Caco-2 (cell line): ENCODE data around the gene CTNNA2. TPM values are rescaled to one million over a fixed set of nuclear protein-coding genes. Genes with fewer than 3 reads are reported as not detected.

Experiments used
- BruUV-seq: library from RNA; stranded (reverse); fragments of 400-500 nt; replicated peaks from 2 replicates; lab custom pipeline; 2021; lab: Mats Ljungman, UMichigan
- CTCF ChIA-PET: fragments of 300-600 bp; sonication (Branson Sonifier 250); formaldehyde crosslinking; loops from one replicate; lab custom pipeline; 2022; ENCODE audit warnings: antibody characterized with exemption; lab: Charles Lee
- POLR2A ChIA-PET: fragments of 300-600 bp; sonication (Branson Sonifier 250); formaldehyde crosslinking; loops from one replicate; lab custom pipeline; 2022; ENCODE audit warnings: antibody characterized with exemption; lab: Charles Lee
- DNase-seq, 2 experiments: peaks; one replicate each; pipeline versions ENCODE4 v3.0.0 to v3.0.0-alpha.2; 2020 to 2022
- H3K27me3 ChIP-seq: replicated peaks from 2 replicates; pipeline ENCODE4 v1.6.0; 2011; ENCODE audit warnings: low read length; ENCODE audit not compliant: control insufficient read depth, insufficient read depth
- H3K36me3 ChIP-seq: 2 replicates; pipeline ENCODE4 v1.5.1; 2011; ENCODE audit warnings: low read length; ENCODE audit not compliant: control insufficient read depth, insufficient read depth
- H3K4me1 ChIP-seq: fragments of 250-450 bp; sonication (Bioruptor Pico); 2 replicates; pipeline ENCODE4 v1.5.1; 2020; ENCODE audit warnings: mild to moderate bottlenecking
- H3K4me3 ChIP-seq: 2 replicates; pipeline ENCODE4 v1.5.1; 2011; ENCODE audit warnings: low read depth, mild to moderate bottlenecking, control low read depth, low read length
- H3K9me3 ChIP-seq: fragments of 250-450 bp; sonication (Bioruptor Pico); 2 replicates; pipeline ENCODE4 v1.5.1; 2020; ENCODE audit warnings: mild to moderate bottlenecking, moderate library complexity
- H3K27ac Mint-ChIP-seq: one replicate; pipeline ENCODE4 v1.8.0; 2022; ENCODE audit warnings: mixed read lengths; ENCODE audit not compliant: unreplicated experiment
- H3K27me3 Mint-ChIP-seq: one replicate; pipeline ENCODE4 v1.8.0; 2022; ENCODE audit warnings: mixed read lengths; ENCODE audit not compliant: insufficient read depth, unreplicated experiment
- H3K36me3 Mint-ChIP-seq: one replicate; pipeline ENCODE4 v1.8.0; 2022; ENCODE audit warnings: mild to moderate bottlenecking, mixed read lengths; ENCODE audit not compliant: insufficient read depth, unreplicated experiment
- H3K4me1 Mint-ChIP-seq: one replicate; pipeline ENCODE4 v1.8.0; 2022; ENCODE audit warnings: low read depth, mixed read lengths; ENCODE audit not compliant: unreplicated experiment
- H3K4me3 Mint-ChIP-seq: one replicate; pipeline ENCODE4 v1.8.0; 2022; ENCODE audit warnings: mild to moderate bottlenecking, moderate library complexity, mixed read lengths; ENCODE audit not compliant: unreplicated experiment
- H3K9me3 Mint-ChIP-seq: one replicate; pipeline ENCODE4 v1.8.0; 2022; ENCODE audit warnings: mixed read lengths; ENCODE audit not compliant: unreplicated experiment
- CTCF ChIP-seq, 2 experiments: fragments of 200-600 bp in 1 of 2; IDR thresholded peaks; 1 replicate in 1 of 2; 2 replicates in 1 of 2; pipeline versions ENCODE4 v1.5.1 to v1.8.0; 2011 to 2022; ENCODE audit warnings: antibody characterized with exemption in 1 of 2, control low read depth in 1 of 2, inconsistent platforms in 1 of 2, low read depth in 1 of 2, low read length in 1 of 2, mild to moderate bottlenecking in 1 of 2, moderate library complexity in 1 of 2; ENCODE audit not compliant: insufficient read depth in 1 of 2, severe bottlenecking in 1 of 2, unreplicated experiment in 1 of 2
- intact Hi-C: fragments of 100-400 bp; cut with micrococcal nuclease; formaldehyde crosslinking; loops from one replicate; pipeline ENCODE4 v1.10.0; 2022; ENCODE audit not compliant: unreplicated experiment
- total RNA-seq: library from RNA; stranded (reverse); gene quantifications from 2 replicates; pipeline ENCODE4 v1.2.3, GENCODE V29; 2022

CTNNA2 gene
- total RNA-seq, 1 experiment from 2014 or later, result not detected

- Histone ChIP-seq H3K36me3 (no peaks in the 10 kb centered on the region), H3K27me3 (no peaks in the 10 kb centered on the region), H3K9me3 (no peaks in the 10 kb centered on the region), H3K4me3 (no peak overlapping the region), H3K4me1 (no peaks in the 10 kb centered on the region)
- POLR2A ChIA-PET, result no interaction called here
- CTCF ChIA-PET, result no interaction called here
- H3K4me1 Mint-ChIP-seq, result no peaks in the 10 kb centered on the region
- intact Hi-C loops, result no loop called here
- no peak overlapping the region for H3K27ac Mint-ChIP-seq
- no peak for TF ChIP-seq CTCF (IDR thresholded peaks at IDR 0.05; ENCODE audit: insufficient read depth in 1 of 2, low read depth in 1 of 2, low read length in 1 of 2, severe bottlenecking in 1 of 2, unreplicated experiment in 1 of 2)
- DNase-seq, result no peak
- H3K9me3 Mint-ChIP-seq, result no peaks in the 10 kb centered on the region
- no peaks in the 10 kb centered on the region for H3K36me3 Mint-ChIP-seq
- no peak overlapping the region for H3K4me3 Mint-ChIP-seq
- no TSS peak for BruUV-seq
- peaks cover 15% of the 10 kb centered on the region for H3K27me3 Mint-ChIP-seq
Measured at GRCh38 chr2:80489717-80490116, 976.9 kb downstream of the CTNNA2 start.

- intact Hi-C loops, result no loop called here
- ChIA-PET CTCF (no interaction called here), POLR2A (no interaction called here)
- BruUV-seq, result no TSS peak
- no peaks in the 10 kb centered on the region for H3K36me3 Mint-ChIP-seq
- DNase-seq, result no peak
- no peaks in the 10 kb centered on the region for H3K36me3 ChIP-seq
- H3K4me3 Mint-ChIP-seq, result no peak overlapping the region
- H3K4me3 ChIP-seq, result no peak overlapping the region
- H3K27me3 Mint-ChIP-seq, result peaks cover 18% of the 10 kb centered on the region
- H3K9me3 Mint-ChIP-seq, result no peaks in the 10 kb centered on the region
- no peaks in the 10 kb centered on the region for H3K4me1 Mint-ChIP-seq
- TF ChIP-seq CTCF (IDR thresholded peaks at IDR 0.05; ENCODE audit: insufficient read depth in 1 of 2, low read depth in 1 of 2, low read length in 1 of 2, severe bottlenecking in 1 of 2, unreplicated experiment in 1 of 2), result no peak
- H3K4me1 ChIP-seq, result no peaks in the 10 kb centered on the region
- no peak overlapping the region for H3K27ac Mint-ChIP-seq
- H3K27me3 ChIP-seq, result no peaks in the 10 kb centered on the region
- H3K9me3 ChIP-seq, result no peaks in the 10 kb centered on the region
Measured at GRCh38 chr2:80490964-80491363, 978.1 kb downstream of the CTNNA2 start.

GRCh38 chr2:80496346-80496745 is 983.5 kb downstream of the CTNNA2 start:
- Mint-ChIP-seq H3K36me3 (no peaks in the 10 kb centered on the region), H3K27me3 (peaks cover 26% of the 10 kb centered on the region), H3K4me1 (no peaks in the 10 kb centered on the region), H3K27ac (no peak overlapping the region), H3K4me3 (no peak overlapping the region), H3K9me3 (no peaks in the 10 kb centered on the region)
- CTCF ChIA-PET, result interaction anchor here (0.6 kb wide), 1 partner anchor 459 kb away, joined by 8 read pairs; no protein-coding TSS in a partner anchor
- TF ChIP-seq CTCF (IDR thresholded peaks at IDR 0.05; ENCODE audit: insufficient read depth in 1 of 2, low read depth in 1 of 2, low read length in 1 of 2, severe bottlenecking in 1 of 2, unreplicated experiment in 1 of 2), result no peak
- Histone ChIP-seq H3K4me3 (no peak overlapping the region), H3K4me1 (no peaks in the 10 kb centered on the region), H3K36me3 (no peaks in the 10 kb centered on the region), H3K27me3 (no peaks in the 10 kb centered on the region), H3K9me3 (no peaks in the 10 kb centered on the region)
- POLR2A ChIA-PET, result no interaction called here
- intact Hi-C loops, result loop anchor here (5.0 kb wide), 1 partner anchor 349 kb away; no protein-coding TSS in a partner anchor
- BruUV-seq, result no TSS peak
- DNase-seq, result no peak
